Endothelial cell (in vitro differentiated cells): ENCODE data around the gene TPP1. TPM values are rescaled to one million over a fixed set of nuclear protein-coding genes. Genes with fewer than 3 reads are reported as not detected.
A peak's percentile ranks its signal among the peaks of the same experiment; 100 is the strongest.

Experiments
- DNase-seq: peaks from one replicate; pipeline ENCODE4 v3.0.0; 2021; ENCODE audit warnings: low spot score
- H3K27ac Mint-ChIP-seq: one replicate; pipeline ENCODE4 v1.8.0; 2021; ENCODE audit warnings: mixed read lengths, inconsistent platforms; ENCODE audit not compliant: unreplicated experiment
- H3K27me3 Mint-ChIP-seq: one replicate; pipeline ENCODE4 v1.8.0; 2021; ENCODE audit warnings: mild to moderate bottlenecking, moderate library complexity, mixed read lengths, inconsistent platforms; ENCODE audit not compliant: unreplicated experiment
- H3K36me3 Mint-ChIP-seq: one replicate; pipeline ENCODE4 v1.8.0; 2021; ENCODE audit warnings: mild to moderate bottlenecking, low read depth, mixed read lengths, inconsistent platforms; ENCODE audit not compliant: unreplicated experiment
- H3K4me1 Mint-ChIP-seq: one replicate; pipeline ENCODE4 v1.8.0; 2021; ENCODE audit warnings: mild to moderate bottlenecking, mixed read lengths, inconsistent platforms; ENCODE audit not compliant: unreplicated experiment
- H3K4me3 Mint-ChIP-seq: one replicate; pipeline ENCODE4 v1.8.0; 2021; ENCODE audit warnings: mild to moderate bottlenecking, mixed read lengths, inconsistent platforms; ENCODE audit not compliant: unreplicated experiment
- H3K9me3 Mint-ChIP-seq: one replicate; pipeline ENCODE4 v1.8.0; 2021; ENCODE audit warnings: mixed read lengths, inconsistent platforms; ENCODE audit not compliant: unreplicated experiment
- total RNA-seq: library from RNA; stranded (reverse); fragmentation: NEBNext Ultra II Directional; extraction: Animal tissue kit (Norgen Biotek cat#: 25700); gene quantifications from one replicate; pipeline ENCODE4 v1.2.1, GENCODE V29; 2021; ENCODE audit not compliant: unreplicated experiment
- TF ChIP-seq, protein P1 (sequence below): fragments of 200-600 bp; sonication (generic); IDR thresholded peaks from one replicate; pipeline ENCODE4 v1.5.0; 2021; ENCODE audit warnings: antibody characterized with exemption; ENCODE audit not compliant: unreplicated experiment

The TPP1 gene
- total RNA-seq, 1 donor from 2014 or later, result 52.9 TPM

DNA sequence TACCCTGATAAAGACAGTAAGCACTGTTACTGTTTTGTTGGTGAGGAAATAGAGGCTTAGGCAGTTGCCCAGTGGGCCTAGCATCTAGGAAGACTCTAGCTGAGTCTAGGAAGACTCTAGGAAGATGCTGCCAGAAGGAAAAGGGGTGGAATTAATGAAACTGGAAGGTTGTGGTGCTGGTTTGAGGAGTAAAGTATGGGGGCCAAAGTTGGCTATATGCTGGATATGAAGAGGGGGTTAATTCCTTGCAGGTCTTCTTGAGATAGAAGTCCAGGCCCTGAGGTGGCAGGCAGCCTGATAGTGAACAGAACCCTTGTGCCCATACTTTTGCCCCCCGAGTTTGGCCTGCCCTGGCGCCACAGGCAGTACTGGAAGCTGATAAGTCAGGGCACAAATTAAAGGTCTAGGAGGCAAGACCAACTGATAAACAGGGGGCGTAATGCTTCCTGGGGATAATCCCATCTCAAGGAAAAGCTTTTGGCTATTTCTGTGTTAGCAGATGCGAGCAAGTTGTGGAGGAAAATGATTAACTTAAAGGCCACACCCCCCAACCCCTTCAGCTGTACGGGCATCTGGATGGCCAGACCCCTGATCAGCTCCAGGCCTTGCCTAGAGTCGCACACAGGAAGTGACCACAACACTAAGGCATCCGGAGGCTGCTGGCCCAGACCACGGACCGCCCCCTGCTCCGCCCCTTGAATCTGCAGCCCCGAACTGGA lies 12.6 kb downstream of the TPP1 start:
- peak; percentile 87 for DNase-seq
- Mint-ChIP-seq H3K4me1 (peaks cover 50% of the 10 kb centered on the region), H3K4me3 (peak overlapping the region; percentile 85), H3K27me3 (peaks cover 13% of the 10 kb centered on the region), H3K27ac (peak overlapping the region; percentile 99), H3K36me3 (peaks cover 51% of the 10 kb centered on the region), H3K9me3 (no peaks in the 10 kb centered on the region)
- TF ChIP-seq, protein P1, sequence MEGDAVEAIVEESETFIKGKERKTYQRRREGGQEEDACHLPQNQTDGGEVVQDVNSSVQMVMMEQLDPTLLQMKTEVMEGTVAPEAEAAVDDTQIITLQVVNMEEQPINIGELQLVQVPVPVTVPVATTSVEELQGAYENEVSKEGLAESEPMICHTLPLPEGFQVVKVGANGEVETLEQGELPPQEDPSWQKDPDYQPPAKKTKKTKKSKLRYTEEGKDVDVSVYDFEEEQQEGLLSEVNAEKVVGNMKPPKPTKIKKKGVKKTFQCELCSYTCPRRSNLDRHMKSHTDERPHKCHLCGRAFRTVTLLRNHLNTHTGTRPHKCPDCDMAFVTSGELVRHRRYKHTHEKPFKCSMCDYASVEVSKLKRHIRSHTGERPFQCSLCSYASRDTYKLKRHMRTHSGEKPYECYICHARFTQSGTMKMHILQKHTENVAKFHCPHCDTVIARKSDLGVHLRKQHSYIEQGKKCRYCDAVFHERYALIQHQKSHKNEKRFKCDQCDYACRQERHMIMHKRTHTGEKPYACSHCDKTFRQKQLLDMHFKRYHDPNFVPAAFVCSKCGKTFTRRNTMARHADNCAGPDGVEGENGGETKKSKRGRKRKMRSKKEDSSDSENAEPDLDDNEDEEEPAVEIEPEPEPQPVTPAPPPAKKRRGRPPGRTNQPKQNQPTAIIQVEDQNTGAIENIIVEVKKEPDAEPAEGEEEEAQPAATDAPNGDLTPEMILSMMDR, result no peak

DNA sequence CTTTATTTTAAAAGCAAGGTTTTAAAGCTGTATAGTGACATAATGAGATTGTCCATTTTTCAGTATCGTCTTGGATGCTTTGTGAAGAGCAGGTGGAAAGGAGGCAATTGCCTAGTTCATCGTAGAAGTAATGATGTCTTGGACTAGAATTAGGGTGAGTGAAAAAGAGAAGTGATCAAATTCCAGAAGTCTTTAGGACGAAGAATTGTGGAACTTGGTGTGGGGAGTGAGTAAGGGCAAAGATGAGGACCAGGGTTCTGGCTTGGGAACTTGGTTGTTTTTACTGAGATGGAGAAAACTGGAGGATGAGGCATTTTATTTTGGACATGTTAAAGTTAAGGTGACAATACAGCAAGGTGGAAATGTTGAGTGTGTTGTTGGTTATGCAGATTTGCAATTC lies 14.4 kb downstream of the TPP1 start:
- TF ChIP-seq, protein P1, result no peak

DNA sequence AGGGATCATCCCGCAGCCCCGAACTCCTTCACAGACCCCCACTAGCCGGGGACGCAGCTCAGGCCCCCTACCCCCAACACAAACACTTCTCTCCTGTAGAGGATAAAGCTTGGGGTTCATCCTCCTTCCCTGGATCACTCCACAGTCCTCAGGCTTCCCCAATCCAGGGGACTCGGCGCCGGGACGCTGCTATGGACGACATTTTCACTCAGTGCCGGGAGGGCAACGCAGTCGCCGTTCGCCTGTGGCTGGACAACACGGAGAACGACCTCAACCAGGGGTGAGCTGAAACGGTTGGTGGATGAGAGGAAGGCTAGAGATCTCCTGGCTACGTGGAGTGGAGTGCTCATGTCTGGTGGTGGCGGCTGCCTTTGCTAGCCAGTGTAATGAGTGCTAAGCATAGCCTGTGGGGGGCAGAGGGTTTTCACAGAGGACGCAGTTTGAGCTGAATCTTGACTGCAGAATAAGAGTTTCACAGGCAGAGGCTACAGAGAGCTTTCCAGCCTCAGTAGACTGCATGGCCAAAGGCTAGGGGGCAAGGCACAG lies 15.1 kb downstream of the TPP1 start:
- no peak overlapping the region for H3K4me3 Mint-ChIP-seq
- TF ChIP-seq, protein P1, result no peak
- H3K27me3 Mint-ChIP-seq, result peaks cover 10% of the 10 kb centered on the region
- H3K4me1 Mint-ChIP-seq, result peaks cover 40% of the 10 kb centered on the region
- peaks cover 39% of the 10 kb centered on the region for H3K36me3 Mint-ChIP-seq
- peak; percentile 45 for DNase-seq
- H3K9me3 Mint-ChIP-seq, result no peaks in the 10 kb centered on the region
- H3K27ac Mint-ChIP-seq, result no peak overlapping the region

More for the DNA sequence above, 14.4 kb downstream of the TPP1 start:
- Mint-ChIP-seq H3K27me3 (peaks cover 12% of the 10 kb centered on the region), H3K27ac (no peak overlapping the region), H3K4me1 (peaks cover 42% of the 10 kb centered on the region), H3K4me3 (no peak overlapping the region), H3K9me3 (no peaks in the 10 kb centered on the region), H3K36me3 (peaks cover 39% of the 10 kb centered on the region)
- DNase-seq, result peak; percentile 0

DNA sequence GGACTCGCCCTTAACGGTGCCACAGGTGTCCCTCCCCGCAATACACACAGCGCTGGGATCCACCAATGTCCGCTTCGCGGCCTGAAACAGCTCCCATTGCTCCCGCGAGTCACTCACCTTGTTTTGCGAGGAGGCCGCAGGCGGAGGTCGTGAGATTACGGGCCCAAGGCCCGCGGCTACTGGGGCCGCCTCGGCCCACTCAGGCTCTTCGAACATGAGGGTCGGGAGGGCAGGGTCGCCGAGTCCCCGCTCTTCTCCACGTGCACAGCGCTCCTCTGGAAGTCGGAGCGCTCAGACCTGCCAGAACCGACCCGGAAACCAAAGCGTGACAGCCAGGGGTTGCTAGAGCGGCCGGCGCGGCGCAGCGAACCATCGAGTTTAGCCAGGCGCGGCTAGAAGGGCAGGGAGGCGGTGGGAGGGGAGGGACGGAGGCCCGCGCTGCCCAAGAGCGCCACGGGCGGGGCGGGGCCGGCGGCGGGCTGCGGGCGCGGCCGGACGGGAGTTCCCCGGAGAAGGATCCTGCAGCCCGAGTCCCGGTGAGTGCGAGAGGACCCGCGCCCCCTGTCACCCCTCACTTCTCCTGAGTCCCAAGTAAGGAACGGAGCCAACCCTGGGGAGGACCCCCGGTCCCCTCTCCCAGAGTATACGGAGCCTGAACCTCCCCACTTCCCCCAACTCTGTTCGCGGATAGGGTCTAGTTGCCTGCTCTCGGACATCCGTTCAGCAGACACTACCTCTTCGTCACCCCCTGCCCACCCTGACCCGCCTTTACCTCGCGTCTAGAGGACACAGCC lies 15.7 kb downstream of the TPP1 start, which contains the start of the genes ILK and RRP8:
Gene ILK (plus strand): TSS at position 488 of the 794 bp plus-strand sequence. CDS start 498 bp downstream, outside the sequence.
Gene RRP8 (minus strand): TSS at position 330 of the 794 bp plus-strand sequence. CDS start 114 bp downstream, at position 216.
- peaks cover 38% of the 10 kb centered on the region for H3K36me3 Mint-ChIP-seq
- H3K27ac Mint-ChIP-seq, result no peak within 1 kb of the TSS
- peaks cover 35% of the 10 kb centered on the region for H3K4me1 Mint-ChIP-seq
- no peak within 1 kb of the TSS for H3K4me3 Mint-ChIP-seq
- peak; percentile 92 for DNase-seq
- no peaks in the 10 kb centered on the region for H3K9me3 Mint-ChIP-seq
- H3K27me3 Mint-ChIP-seq, result peaks cover 10% of the 10 kb centered on the region
- TF ChIP-seq, protein P1, result no peak
